ENCODE results near the gene HMG20B. TPM values are rescaled to one million over a fixed set of nuclear protein-coding genes. Genes with fewer than 3 reads are reported as not detected.

Gene HMG20B
- polyA plus RNA-seq, 1 of the 3 experiments (the other 2 are of a cell fraction), result 92.0 TPM

DNA sequence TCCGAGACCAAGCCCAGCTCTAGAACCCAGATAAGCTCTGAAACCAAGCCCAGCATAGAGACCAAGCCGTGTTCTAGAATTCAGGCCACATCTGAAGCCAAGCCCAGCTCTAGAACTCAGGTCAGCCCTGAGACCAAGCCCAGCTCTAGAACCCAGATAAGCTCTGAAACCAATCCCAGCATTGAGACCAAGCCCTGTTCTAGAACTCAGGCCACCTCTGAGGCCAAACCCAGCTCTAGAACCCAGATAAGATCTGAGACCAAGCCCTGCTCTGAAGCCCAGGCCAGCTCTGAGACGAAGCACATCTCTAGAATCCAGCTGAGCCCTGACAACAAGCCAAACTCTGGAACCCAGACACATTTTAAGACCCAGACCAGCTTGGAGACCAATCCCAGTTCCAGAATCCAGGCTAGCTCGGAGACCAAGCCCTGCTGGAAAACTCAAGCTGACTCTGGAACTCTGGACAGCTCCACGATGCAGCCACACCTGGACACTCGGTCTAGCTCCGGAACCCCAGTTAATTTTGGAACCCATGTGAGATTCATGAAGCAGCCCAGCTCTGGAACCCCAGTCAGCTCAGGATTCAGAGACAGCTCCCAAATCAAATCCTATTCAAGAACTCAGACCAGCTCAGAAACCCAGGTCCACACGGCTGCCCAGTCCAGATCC, 18.4 kb downstream of the HMG20B start:
- Histone ChIP-seq H3F3A (replicated peaks; ENCODE audit: insufficient read depth) (peaks cover 13% of the 10 kb centered on the region), H2AFZ (ENCODE audit: low read depth) (no peak overlapping the region), H3K4me1 (ENCODE audit: control insufficient read depth in 1 of 2, insufficient read depth in 2 of 2, low read depth in 1 of 2, low read length in 1 of 2) (peaks cover 0 to 3% of the 10 kb centered on the region in 2 experiments; a peak in 1 of 4 replicates), H3K4me2 (no peak overlapping the region), H3K79me2 (ENCODE audit: insufficient read depth) (no peaks in the 10 kb centered on the region), H4K20me1 (ENCODE audit: insufficient read depth) (no peaks in the 10 kb centered on the region), H3K4me3 (ENCODE audit: low read depth in 2 of 2, low read length in 1 of 2) (no peak overlapping the region), H3K9me2 (no peaks in the 10 kb centered on the region), H3K9ac (no peak overlapping the region), H3K27me3 (ENCODE audit: insufficient read depth) (no peaks in the 10 kb centered on the region), H3K36me3 (replicated peaks in 1 of 2; ENCODE audit: control insufficient read depth in 1 of 2, insufficient read depth in 2 of 2, low read length in 1 of 2) (no peaks in the 10 kb centered on the region), H3K9me3 (no peaks in the 10 kb centered on the region), H3K27ac (ENCODE audit: low read depth in 2 of 2, low read length in 1 of 2) (no peak overlapping the region)
- ChIA-PET POLR2A (no interaction called here), CTCF (interaction anchor here (0.8 to 3.5 kb wide), 4 partner anchors 28 to 110 kb away, joined by 3 to 20 read pairs (median 6); no protein-coding TSS in a partner anchor)
- TF ChIP-seq FOXM1 (IDR thresholded peaks at IDR 0.05; ENCODE audit: low read depth), result no peak
- no peak for TF ChIP-seq FOSL2 (IDR thresholded peaks at IDR 0.05; ENCODE audit: borderline replicate concordance, low read depth)
- TF ChIP-seq GATA2 (CRISPR knock-in tag; IDR thresholded peaks at IDR 0.05), result no peak
- TF ChIP-seq CHD2 (IDR thresholded peaks at IDR 0.05; ENCODE audit: low read length, partially characterized antibody), result no peak
- TF ChIP-seq, protein P1, sequence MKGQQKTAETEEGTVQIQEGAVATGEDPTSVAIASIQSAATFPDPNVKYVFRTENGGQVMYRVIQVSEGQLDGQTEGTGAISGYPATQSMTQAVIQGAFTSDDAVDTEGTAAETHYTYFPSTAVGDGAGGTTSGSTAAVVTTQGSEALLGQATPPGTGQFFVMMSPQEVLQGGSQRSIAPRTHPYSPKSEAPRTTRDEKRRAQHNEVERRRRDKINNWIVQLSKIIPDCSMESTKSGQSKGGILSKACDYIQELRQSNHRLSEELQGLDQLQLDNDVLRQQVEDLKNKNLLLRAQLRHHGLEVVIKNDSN (IDR thresholded peaks at IDR 0.05; ENCODE audit: borderline replicate concordance, low read depth), result no peak
- TF ChIP-seq EZH2phosphoT487 (IDR thresholded peaks at IDR 0.05; ENCODE audit: borderline replicate concordance, low read depth), result no peak
- TF ChIP-seq, protein P2, sequence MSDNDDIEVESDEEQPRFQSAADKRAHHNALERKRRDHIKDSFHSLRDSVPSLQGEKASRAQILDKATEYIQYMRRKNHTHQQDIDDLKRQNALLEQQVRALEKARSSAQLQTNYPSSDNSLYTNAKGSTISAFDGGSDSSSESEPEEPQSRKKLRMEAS (IDR thresholded peaks at IDR 0.05; ENCODE audit: low read depth), result no peak
- TF ChIP-seq TAF1 (IDR thresholded peaks at IDR 0.05; ENCODE audit: borderline replicate concordance, low read depth, low read length), result no peak
- no peak for TF ChIP-seq JUND (IDR thresholded peaks at IDR 0.05)
- TF ChIP-seq, protein P3, sequence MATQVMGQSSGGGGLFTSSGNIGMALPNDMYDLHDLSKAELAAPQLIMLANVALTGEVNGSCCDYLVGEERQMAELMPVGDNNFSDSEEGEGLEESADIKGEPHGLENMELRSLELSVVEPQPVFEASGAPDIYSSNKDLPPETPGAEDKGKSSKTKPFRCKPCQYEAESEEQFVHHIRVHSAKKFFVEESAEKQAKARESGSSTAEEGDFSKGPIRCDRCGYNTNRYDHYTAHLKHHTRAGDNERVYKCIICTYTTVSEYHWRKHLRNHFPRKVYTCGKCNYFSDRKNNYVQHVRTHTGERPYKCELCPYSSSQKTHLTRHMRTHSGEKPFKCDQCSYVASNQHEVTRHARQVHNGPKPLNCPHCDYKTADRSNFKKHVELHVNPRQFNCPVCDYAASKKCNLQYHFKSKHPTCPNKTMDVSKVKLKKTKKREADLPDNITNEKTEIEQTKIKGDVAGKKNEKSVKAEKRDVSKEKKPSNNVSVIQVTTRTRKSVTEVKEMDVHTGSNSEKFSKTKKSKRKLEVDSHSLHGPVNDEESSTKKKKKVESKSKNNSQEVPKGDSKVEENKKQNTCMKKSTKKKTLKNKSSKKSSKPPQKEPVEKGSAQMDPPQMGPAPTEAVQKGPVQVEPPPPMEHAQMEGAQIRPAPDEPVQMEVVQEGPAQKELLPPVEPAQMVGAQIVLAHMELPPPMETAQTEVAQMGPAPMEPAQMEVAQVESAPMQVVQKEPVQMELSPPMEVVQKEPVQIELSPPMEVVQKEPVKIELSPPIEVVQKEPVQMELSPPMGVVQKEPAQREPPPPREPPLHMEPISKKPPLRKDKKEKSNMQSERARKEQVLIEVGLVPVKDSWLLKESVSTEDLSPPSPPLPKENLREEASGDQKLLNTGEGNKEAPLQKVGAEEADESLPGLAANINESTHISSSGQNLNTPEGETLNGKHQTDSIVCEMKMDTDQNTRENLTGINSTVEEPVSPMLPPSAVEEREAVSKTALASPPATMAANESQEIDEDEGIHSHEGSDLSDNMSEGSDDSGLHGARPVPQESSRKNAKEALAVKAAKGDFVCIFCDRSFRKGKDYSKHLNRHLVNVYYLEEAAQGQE (IDR thresholded peaks at IDR 0.05; ENCODE audit: low read depth, low read length), result no peak
- TF ChIP-seq NFIC (IDR thresholded peaks at IDR 0.05; ENCODE audit: borderline replicate concordance), result no peak
- no peak for TF ChIP-seq FOXJ3 (CRISPR knock-in tag; IDR thresholded peaks at IDR 0.05)
- TF ChIP-seq MXI1 (IDR thresholded peaks at IDR 0.05; ENCODE audit: low read depth, low read length), result no peak
- TF ChIP-seq, protein P4, sequence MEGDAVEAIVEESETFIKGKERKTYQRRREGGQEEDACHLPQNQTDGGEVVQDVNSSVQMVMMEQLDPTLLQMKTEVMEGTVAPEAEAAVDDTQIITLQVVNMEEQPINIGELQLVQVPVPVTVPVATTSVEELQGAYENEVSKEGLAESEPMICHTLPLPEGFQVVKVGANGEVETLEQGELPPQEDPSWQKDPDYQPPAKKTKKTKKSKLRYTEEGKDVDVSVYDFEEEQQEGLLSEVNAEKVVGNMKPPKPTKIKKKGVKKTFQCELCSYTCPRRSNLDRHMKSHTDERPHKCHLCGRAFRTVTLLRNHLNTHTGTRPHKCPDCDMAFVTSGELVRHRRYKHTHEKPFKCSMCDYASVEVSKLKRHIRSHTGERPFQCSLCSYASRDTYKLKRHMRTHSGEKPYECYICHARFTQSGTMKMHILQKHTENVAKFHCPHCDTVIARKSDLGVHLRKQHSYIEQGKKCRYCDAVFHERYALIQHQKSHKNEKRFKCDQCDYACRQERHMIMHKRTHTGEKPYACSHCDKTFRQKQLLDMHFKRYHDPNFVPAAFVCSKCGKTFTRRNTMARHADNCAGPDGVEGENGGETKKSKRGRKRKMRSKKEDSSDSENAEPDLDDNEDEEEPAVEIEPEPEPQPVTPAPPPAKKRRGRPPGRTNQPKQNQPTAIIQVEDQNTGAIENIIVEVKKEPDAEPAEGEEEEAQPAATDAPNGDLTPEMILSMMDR (IDR thresholded peaks at IDR 0.05), result no peak
- TF ChIP-seq, protein P5, sequence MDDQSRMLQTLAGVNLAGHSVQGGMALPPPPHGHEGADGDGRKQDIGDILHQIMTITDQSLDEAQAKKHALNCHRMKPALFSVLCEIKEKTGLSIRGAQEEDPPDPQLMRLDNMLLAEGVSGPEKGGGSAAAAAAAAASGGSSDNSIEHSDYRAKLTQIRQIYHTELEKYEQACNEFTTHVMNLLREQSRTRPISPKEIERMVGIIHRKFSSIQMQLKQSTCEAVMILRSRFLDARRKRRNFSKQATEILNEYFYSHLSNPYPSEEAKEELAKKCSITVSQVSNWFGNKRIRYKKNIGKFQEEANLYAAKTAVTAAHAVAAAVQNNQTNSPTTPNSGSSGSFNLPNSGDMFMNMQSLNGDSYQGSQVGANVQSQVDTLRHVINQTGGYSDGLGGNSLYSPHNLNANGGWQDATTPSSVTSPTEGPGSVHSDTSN (IDR thresholded peaks at IDR 0.05), result no peak
- TF ChIP-seq EP300 (IDR thresholded peaks at IDR 0.05; ENCODE audit: borderline replicate concordance in 1 of 2, low read depth in 1 of 2, low read length in 1 of 2), result no peak
- TF ChIP-seq, protein P6, sequence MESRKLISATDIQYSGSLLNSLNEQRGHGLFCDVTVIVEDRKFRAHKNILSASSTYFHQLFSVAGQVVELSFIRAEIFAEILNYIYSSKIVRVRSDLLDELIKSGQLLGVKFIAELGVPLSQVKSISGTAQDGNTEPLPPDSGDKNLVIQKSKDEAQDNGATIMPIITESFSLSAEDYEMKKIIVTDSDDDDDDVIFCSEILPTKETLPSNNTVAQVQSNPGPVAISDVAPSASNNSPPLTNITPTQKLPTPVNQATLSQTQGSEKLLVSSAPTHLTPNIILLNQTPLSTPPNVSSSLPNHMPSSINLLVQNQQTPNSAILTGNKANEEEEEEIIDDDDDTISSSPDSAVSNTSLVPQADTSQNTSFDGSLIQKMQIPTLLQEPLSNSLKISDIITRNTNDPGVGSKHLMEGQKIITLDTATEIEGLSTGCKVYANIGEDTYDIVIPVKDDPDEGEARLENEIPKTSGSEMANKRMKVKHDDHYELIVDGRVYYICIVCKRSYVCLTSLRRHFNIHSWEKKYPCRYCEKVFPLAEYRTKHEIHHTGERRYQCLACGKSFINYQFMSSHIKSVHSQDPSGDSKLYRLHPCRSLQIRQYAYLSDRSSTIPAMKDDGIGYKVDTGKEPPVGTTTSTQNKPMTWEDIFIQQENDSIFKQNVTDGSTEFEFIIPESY (IDR thresholded peaks at IDR 0.05; ENCODE audit: borderline replicate concordance, low read depth), result no peak
- 42% methylated on average over 5 of the region's 8 CpGs for WGBS (ENCODE audit: low lambda C conversion rate)
- DNase-seq, result no peak
